EH (cell line): Measurements from ENCODE around the gene TRIB2.

Experiments
- DNase-seq: peaks from one replicate; pipeline ENCODE4 v3.0.0-alpha.2; 2015; ENCODE audit warnings: low read depth

Gene TRIB2

DNA sequence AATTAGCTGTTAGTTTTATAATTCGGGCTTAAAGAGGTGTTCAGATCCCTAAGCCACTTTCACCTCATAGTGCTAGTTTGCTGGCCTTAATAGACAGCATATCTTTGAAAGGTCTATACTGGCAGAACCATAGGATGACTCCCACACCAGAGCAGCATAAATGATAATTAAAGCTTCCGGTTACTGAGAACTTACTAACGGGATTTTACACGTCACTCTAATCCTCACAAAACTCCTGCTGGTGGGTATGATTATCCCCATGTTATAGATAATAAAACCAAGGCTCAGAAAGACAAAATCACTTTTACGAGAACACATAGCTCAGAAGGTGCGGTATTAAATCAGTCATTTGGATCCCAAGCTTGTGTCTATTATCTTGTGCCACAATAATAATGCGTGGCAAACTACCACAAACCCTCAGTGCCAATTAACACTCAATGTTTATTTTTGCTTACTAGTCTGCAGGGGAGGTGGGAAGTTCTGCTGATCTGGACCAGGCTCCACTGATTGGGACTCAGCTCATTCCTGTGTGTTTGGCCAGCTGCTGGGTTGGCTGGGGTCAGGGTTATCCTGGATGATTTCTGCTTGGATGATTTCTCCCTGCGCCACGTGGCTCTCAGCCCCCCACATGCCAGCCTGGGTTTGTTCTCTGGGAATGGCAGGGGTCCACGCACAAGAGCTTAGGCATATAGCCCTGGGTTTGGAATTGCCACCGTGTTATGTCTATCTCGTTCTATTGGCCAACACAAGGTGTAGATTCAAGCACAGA, 62.3 kb downstream of the TRIB2 start:
- DNase-seq = no peak

DNA sequence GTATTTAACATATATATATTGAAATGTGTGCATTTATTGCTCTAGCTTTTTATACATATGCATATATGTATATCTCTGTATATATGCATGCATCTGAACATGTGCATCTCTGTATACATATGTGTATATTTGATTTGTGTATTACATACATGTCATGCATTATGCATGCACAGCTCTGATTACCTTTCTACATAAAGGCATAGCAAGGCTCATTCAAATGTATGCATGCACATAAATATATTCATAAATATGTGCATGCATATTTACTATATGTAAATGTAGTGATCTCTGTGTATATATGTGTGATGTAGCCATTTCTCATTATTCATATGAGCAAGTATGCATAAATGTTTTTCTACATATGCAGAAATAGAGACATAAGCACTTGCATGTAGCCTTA, 64.6 kb downstream of the TRIB2 start:
- DNase-seq = no peak

DNA sequence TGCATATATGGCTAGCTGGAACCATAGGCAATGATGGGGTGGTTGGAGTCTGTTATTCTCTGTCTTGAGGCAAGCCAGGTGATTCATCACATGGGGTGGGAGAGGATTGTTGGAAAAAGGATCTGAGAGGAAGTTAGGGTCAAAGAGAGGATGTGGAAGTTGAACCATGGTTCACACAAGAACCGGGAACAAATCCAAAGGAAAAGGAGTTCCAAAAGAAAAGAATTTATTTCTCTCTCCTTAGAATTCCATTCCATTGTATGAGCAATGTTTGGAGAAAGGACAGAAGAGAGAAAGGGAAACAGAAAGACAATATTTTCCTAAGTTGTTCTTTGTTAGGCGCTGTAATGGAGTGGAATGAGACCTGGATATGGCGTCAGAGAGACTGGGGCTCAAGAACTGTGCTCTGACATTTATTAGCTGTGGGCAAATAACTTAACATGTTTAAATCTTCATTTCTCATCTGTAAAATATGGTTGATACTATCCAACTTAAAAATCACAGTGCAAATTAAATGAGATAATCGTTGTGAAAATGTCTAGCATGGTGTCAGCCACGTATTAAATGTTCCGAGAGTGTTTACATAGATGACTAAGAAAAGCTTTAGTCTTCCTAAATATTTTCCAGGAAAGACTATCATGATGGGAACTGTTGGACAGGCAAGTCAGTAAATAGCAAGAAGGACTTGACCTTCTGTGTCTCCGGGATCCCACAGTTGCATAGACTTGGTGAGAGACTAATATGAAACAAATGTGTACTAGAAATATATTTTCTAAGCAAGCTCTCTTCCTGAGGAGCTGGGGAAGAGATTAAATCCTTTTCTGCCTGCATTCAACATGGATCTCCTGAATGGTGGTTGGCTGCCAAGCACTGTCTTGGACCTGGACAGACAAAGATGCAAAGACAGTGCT, 71.4 kb downstream of the TRIB2 start:
- DNase-seq = peak; percentile 98

DNA sequence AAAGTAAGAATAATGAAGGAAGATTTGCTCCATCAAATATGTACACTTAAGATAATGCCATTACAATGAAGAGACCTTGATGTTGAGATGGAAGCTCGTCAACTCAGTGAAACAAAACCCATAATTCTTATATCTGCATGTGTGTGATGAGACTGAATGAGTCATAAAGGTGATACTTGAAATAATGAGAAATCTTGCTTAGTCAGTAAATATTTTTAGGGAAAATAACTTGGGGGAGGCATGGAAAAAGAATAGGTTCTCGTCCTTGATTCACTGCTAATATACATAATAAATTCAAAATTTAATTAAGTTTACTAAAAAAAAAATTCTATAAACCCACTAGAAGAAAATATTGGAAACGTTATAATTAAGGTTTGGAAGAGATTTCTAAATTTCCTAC, 75.2 kb downstream of the TRIB2 start:
- no peak for DNase-seq
